Fibroblast of skin of left biceps (primary cell): ENCODE data around the gene TSHZ3.

ENCODE experiments used
- DNase-seq, 2 experiments: peaks; one replicate each; pipeline ENCODE4 v3.0.0-alpha.2; 2013; ENCODE audit warnings: low read depth in 2 of 2

TSHZ3 gene

DNA sequence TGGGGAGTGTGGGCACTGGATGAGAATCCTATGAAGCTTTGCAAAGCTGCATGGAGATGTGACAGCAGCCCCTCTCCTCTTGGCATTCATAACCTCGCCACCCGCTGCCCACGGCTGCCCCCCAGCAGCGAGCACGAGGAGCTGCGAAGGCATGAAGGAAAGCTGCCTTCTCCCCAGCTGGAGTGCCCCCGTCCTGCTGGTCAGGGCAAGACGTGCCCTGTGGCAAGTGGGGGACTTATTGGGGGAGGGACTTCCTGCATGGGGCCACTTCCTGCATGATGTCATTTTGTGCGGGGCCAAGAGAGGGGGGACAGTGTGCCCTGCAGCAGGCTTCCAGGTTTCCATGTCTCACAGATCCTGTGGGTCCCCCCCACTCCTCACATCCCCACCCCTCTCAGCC, 85.9 kb downstream of the TSHZ3 start:
- no peak for DNase-seq

GRCh38 chr19:31262725-31263191, 86.5 kb downstream of the TSHZ3 start:
- DNase-seq: no peak

- DNase-seq: peak; percentile 38 to 43
Measured at GRCh38 chr19:31261603-31262212, 87.5 kb downstream of the TSHZ3 start.

GRCh38 chr19:31261019-31261602, 88.1 kb downstream of the TSHZ3 start:
- DNase-seq: no peak

DNA sequence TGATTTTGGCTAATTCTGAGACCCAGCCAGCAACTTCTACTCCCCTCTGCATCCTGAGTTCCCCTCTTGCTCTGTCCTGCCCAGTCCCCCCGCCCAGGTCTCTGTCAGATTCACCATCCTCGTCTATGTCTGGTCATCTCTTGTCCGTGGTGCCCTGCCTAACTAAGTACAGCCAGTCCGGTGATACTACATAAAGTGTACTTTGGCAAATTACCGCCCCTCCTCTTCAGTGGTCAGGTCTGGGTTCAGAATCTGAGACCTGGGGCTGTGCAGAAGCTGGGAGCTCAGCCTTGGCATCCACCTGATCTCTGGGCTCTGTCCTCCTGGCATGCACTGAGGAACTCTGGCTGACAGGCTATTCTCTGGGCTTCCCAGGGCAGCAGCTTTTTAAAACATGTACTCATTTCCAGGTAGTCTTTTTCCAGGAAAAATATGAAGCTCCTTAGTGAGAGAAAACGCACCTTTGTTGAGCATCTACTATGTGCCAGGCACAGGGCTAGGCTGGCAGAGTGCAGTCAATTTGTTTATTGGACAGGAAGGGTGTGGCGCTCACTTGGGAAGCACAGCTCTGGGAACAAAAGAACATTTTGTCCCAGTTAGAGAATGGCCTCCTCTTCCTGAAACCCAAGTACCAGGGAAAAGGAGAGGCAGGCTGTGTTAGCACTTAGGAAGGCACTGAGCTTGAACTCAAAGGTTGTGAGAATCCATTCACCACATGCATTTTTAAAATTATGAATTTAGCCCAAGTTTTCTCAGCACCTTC, 88.9 kb downstream of the TSHZ3 start:
- no peak for DNase-seq

DNA sequence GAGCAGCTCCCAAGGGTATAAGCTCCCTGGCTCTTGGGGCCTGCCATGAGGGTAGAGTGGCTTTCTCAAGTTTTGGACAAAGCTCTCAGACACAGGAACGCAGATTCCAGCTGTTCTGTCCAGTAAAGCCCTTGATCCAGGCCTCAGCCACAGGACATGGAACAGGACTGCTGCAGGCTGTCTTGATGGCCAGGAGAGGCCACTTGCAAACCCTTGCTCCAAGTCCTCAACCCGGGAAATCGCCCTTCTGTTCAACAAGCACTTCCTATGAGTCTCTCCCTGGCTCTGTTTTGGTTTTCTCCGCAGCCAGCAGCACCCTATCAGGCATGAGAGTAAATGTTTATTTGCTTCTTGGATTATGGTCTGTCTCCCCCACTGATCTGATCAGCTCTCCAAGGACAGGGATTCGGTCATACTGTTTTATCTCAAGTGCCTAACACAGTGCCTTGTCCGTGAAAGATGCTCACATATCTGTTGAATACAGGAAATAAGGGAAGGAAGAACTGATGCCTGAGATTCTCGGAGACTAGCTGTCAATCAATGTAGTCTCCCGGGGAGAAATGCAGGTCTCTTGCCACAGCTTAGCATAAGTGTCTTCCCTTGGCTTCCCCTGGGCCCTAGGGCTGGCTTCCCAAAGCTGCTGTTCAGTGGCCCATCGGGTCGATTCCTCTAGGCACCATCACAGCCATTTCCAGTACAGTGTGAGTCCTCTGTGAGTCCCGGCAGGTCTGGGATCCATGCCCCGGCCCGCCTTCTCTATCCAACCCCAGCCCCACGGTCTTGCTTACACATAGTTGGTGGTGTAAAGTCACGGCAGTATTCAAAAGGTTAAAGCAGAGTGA, 90.8 kb downstream of the TSHZ3 start:
- no peak for DNase-seq

DNA sequence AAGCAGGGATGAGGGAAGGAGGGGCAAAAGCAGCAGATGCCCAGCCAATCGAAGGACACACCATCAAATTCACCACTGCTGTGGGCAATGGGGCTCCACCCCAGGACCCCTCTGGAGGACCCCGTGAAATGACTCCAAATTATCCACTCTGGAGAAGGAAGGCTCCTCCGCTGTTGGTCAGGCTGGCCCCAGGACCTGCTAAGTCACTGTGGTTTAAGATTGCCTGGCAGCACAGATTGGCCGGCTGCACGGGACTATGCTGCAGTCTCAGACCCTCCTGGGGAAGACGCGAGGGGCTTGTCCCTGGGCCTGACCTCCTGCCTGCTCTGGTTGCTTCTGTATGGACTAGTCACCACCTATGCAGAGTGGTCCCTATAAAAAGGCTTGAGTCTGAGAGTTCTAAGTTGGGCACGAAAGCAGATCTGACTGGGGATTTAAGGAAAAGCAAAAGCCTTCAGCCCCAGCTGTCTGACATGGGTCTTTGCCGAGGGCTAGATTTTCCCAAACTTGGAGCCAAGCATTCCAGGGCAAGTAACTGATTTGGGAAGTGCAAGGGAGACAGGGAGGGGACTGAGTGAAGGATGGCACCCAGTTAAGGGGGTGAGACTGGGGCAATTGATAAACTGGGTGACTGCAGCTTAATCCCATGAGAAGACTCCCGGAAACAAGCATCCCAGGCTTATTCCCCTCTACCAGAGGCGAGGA, 91.7 kb downstream of the TSHZ3 start:
- no peak for DNase-seq

DNA sequence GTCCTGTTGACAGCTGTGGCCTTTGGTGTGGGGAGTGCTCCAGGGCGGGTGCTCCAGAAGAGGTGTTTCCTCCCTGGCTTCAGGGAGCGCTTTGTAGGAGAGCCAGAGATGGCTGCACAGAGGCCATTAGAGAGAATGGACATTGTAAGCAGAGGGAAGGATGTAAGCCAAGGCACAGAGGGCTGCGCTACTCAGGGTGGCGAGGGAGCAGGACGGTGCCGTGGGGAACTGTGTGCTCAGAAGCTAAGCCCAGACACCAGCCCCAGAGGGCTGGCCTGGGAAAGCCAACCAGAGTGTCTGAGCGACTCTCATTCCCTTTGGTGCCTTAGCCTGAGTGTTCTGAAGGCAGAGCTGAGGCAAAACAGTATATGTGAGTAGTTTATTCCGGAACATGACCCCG, 92.2 kb downstream of the TSHZ3 start:
- DNase-seq: no peak

- DNase-seq: no peak
Measured at GRCh38 chr19:31256593-31256960, 92.7 kb downstream of the TSHZ3 start.

GRCh38 chr19:31255831-31256592, 93.2 kb downstream of the TSHZ3 start:
- DNase-seq: no peak

DNA sequence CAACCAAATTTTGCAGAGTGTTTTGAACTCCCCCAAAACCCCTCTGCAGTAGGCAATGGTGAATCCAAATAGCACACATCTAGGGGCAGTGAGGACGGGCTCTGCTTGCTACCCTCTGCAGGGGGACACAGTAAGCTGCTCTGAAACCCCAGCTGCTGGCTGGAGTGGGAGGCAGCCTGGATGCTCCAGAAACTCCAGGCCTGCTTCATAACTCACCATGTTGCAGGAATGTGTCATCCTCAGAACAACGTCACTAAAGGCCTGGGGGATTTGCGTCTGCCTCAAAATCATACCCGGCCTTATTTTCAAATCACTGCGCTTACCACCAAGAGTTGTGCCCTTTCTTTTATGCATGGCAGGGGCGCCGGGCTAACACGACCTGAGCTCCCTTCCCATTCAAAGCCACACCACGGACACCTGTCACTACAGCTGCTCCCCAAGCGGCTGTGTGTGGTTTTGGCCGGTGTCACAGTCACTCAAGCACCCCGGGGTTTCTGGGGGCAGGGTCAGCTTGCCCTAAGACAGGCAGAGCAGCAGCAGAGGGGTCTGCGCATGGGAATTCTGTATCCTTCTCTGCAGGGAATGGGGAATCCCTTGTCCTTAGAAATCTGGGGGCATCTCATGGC, 93.9 kb downstream of the TSHZ3 start:
- DNase-seq: no peak

- DNase-seq: no peak
Measured at GRCh38 chr19:31254611-31255010, 94.6 kb downstream of the TSHZ3 start.

DNA sequence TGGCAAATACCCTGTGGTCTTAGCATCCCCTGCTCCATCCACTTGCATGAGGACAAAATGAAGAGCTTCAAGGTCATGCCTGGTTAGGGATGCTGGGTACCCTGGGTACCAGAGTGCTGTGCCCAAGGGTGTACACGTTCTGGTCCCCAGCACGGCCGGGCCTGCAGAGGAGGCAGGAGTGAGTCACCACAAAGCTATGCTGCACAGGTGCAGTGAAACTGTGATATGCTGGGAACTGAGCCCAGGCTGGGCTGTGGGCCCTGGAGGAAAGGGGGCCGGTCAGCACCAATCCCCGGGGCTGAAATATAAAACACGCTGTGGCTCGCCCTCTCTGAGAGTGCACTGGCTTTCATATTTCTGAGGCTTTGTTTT, 95.1 kb downstream of the TSHZ3 start:
- DNase-seq: no peak

GRCh38 chr19:31253526-31254179, 95.6 kb downstream of the TSHZ3 start:
- no peak for DNase-seq

DNA sequence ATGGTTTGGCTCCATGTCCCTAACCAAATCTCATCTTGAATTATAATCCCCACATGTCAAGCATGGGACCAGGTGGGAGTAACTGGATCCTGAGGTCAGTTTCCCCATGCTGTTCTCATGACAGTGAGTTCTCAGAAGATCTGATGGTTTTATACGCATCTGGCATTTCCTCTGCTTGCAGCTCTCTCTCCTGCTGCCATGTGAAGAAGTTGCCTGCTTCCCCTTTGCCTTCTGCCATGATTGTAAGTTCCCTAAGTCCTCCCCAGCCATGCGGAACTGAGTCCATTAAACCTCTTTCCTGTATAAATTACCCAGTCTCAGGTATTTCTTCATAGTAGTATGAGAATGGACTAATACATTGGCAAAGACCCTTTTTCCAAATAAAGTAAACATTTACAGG, 96.8 kb downstream of the TSHZ3 start:
- no peak for DNase-seq

DNA sequence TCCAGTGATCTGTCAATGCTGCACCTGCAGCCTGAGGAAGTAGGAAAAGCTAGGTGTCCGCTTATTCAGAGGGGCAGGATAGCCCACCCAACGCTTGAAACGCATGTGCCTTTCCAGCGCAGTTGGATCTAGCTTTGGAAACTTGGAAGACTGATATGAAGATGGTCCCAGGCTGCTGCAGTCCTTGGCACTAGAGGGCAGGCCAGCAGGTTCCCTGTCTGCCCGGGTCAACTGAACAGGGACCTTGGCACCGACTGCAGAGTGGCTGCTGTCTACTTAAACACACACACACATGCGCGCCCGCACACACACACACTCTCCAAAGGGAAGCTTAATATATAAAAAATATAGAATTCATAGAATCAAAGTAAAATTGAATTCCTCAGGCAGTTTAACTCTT, 100.0 kb downstream of the TSHZ3 start:
- no peak for DNase-seq

- DNase-seq: no peak
Measured at GRCh38 chr19:31235806-31236205, 113.4 kb downstream of the TSHZ3 start.

GRCh38 chr19:31233295-31233800, 115.9 kb downstream of the TSHZ3 start:
- no peak for DNase-seq

- DNase-seq: peak; percentile 93 to 95
Measured at GRCh38 chr19:31232871-31233270, 116.4 kb downstream of the TSHZ3 start.

DNA sequence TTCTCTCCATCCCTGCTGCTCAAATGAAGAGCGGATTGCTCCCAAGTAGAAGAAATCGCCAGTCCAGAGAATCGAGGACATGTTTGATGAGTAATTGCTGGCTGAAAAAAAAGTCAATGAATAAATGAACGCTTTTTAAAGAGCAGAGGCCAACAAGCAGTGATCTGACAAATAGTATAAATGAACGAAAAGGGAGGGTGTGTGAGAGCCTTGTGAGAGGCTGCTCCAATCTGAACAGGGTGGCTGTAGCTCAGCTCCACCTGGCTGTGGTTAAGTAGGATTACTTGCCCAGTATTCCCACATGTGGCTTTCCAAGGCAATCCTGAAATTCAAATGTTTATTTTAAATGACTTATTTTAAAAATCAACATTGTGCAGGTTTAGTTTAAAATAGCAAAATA, 117.1 kb downstream of the TSHZ3 start:
- no peak for DNase-seq
